Inflammatory macrophage (primary cell): Measurements from ENCODE around the gene GPR25.

Source experiments
- DNase-seq, 2 donors: peaks; one replicate each; pipeline ENCODE4 v3.0.0-alpha.2; 2020 to 2022

Gene GPR25

GRCh38 chr1:200873671-200874397 is 1.1 kb downstream of the GPR25 start:
- DNase-seq = no peak

- no peak for DNase-seq
Observed at GRCh38 chr1:200874694-200875093, 1.9 kb downstream of the GPR25 start.

GRCh38 chr1:200875416-200875815 is 2.6 kb downstream of the GPR25 start:
- DNase-seq = no peak

- DNase-seq = no peak
Observed at GRCh38 chr1:200877010-200877409, 4.2 kb downstream of the GPR25 start.

GRCh38 chr1:200877839-200878551 is 5.2 kb downstream of the GPR25 start:
- no peak for DNase-seq

- DNase-seq = no peak
Observed at GRCh38 chr1:200880212-200880611, 7.4 kb downstream of the GPR25 start.

- DNase-seq = no peak
Observed at GRCh38 chr1:200883118-200883517, 10.3 kb downstream of the GPR25 start.

- DNase-seq = no peak
Observed at GRCh38 chr1:200885623-200886402, 13.0 kb downstream of the GPR25 start.

GRCh38 chr1:200886594-200886993 is 13.8 kb downstream of the GPR25 start:
- no peak for DNase-seq

GRCh38 chr1:200887036-200887435 is 14.3 kb downstream of the GPR25 start:
- DNase-seq = no peak

GRCh38 chr1:200887772-200888348 is 15.1 kb downstream of the GPR25 start:
- no peak for DNase-seq

GRCh38 chr1:200888349-200888838 is 15.6 kb downstream of the GPR25 start:
- peak; percentile 11 to 25 for DNase-seq

GRCh38 chr1:200889571-200889970 is 16.8 kb downstream of the GPR25 start:
- no peak for DNase-seq

GRCh38 chr1:200890027-200890426 is 17.2 kb downstream of the GPR25 start:
- no peak for DNase-seq

- DNase-seq = peak in 1 of 2 donors; percentile 36
Observed at GRCh38 chr1:200890818-200891773, 18.3 kb downstream of the GPR25 start.

- DNase-seq = no peak
Observed at GRCh38 chr1:200891774-200892157, 19.0 kb downstream of the GPR25 start.

GRCh38 chr1:200892546-200892945 is 19.8 kb downstream of the GPR25 start:
- no peak for DNase-seq

- no peak for DNase-seq
Observed at GRCh38 chr1:200892958-200893357, 20.2 kb downstream of the GPR25 start.

GRCh38 chr1:200893411-200893901 is 20.7 kb downstream of the GPR25 start:
- no peak for DNase-seq

GRCh38 chr1:200894712-200895442 is 22.1 kb downstream of the GPR25 start, which contains the start of gene INAVA:
Gene INAVA (plus strand): TSS chr1:200894900. CDS start chr1:200898401, 3,501 bp downstream.
- no peak for DNase-seq

GRCh38 chr1:200895443-200895789 is 22.6 kb downstream of the GPR25 start:
- DNase-seq = no peak
